ENCODE data around the gene TSNAX. TPM values are rescaled to one million over a fixed set of nuclear protein-coding genes. Genes with fewer than 3 reads are reported as not detected.

TSNAX gene
- total and polyA plus RNA-seq, 2 of the 4 experiments (the other 2 are of a cell fraction): 19.6 to 60.6 TPM

GRCh38 chr1:231581859-231582258, 53.4 kb downstream of the TSNAX start:
- ChIA-PET CTCF (no interaction called here), POLR2A (ENCODE audit: unreplicated experiment) (no interaction called here)
- Histone ChIP-seq H2BK120ac (ENCODE audit: low read depth, low read length) (no peak overlapping the region), H3K27ac (ENCODE audit: insufficient read depth, low read length) (no peak overlapping the region), H3K14ac (replicated peaks; ENCODE audit: low read depth, low read length) (no peak overlapping the region), H2AFZ (replicated peaks; ENCODE audit: low read length, poor library complexity) (no peak overlapping the region), H3K9ac (ENCODE audit: low read depth, low read length) (no peak overlapping the region), H3K4me2 (ENCODE audit: low read depth, low read length) (no peak overlapping the region), H2AK5ac (ENCODE audit: low read depth, low read length) (no peak overlapping the region), H2BK5ac (ENCODE audit: low read depth, low read length, poor library complexity, severe bottlenecking) (no peak overlapping the region), H3K4ac (ENCODE audit: low read depth, low read length) (no peak overlapping the region), H4K91ac (ENCODE audit: insufficient read depth, low read depth, low read length) (no peak overlapping the region), H2BK20ac (ENCODE audit: low read depth, low read length) (no peak overlapping the region), H2AK9ac (replicated peaks; ENCODE audit: low read depth, low read length, poor library complexity) (no peak overlapping the region), H3K9me3 (ENCODE audit: control insufficient read depth, insufficient read depth, low read length) (no peaks in the 10 kb centered on the region), H3K18ac (ENCODE audit: low read depth, low read length) (no peak overlapping the region), H3K4me3 (ENCODE audit: insufficient read depth, low read depth, low read length) (no peak overlapping the region), H3K4me1 (ENCODE audit: control insufficient read depth, insufficient read depth, low read length) (no peaks in the 10 kb centered on the region), H3K79me1 (ENCODE audit: low read depth in 1 of 2, low read length in 2 of 2) (no peaks in the 10 kb centered on the region), H4K20me1 (ENCODE audit: insufficient read depth, low read length) (no peaks in the 10 kb centered on the region), H2BK15ac (ENCODE audit: low read depth, low read length) (no peak overlapping the region), H3K36me3 (ENCODE audit: control insufficient read depth, insufficient read depth, low read length) (no peaks in the 10 kb centered on the region), H3K9me1 (ENCODE audit: insufficient read depth, low read length) (no peaks in the 10 kb centered on the region), H3K23ac (ENCODE audit: low read depth, low read length) (no peak overlapping the region), H3K27me3 (ENCODE audit: control insufficient read depth, insufficient read depth, low read length) (no peaks in the 10 kb centered on the region), H3K56ac (ENCODE audit: extremely low read depth, insufficient read depth, low read length) (no peak overlapping the region), H4K5ac (ENCODE audit: low read depth, low read length) (no peak overlapping the region), H4K8ac (ENCODE audit: low read depth in 2 of 2, low read length in 2 of 2) (no peak overlapping the region)
- TF ChIP-seq RCOR1 (IDR thresholded peaks at IDR 0.05; ENCODE audit: insufficient replicate concordance, low read length): no peak
- BruUV-seq (replicated peaks): no TSS peak
- ATAC-seq (ENCODE audit: low read depth): no peak
- WGBS, 2 experiments (ENCODE audit: extremely low coverage in 2 of 2, insufficient read length in 1 of 2): no CpG with 5 or more reads among the region's 2 CpGs
- dilution Hi-C loops (cut with HindIII; ENCODE audit: low sequenced_read_pairs, unreplicated experiment): no loop called here
- intact Hi-C loops (cut with micrococcal nuclease): no loop called here
- in situ Hi-C loops (cut with MboI; ENCODE audit: low sequenced_read_pairs): no loop called here
- no peak for DNase-seq

Data from IMR-90 (cell line).